IMR-90 (cell line): ENCODE results near the gene RNF130.

Experiments used
- CEBPB ChIP-seq: IDR thresholded peaks from 2 replicates; pipeline ENCODE4 v1.6.1; 2012; ENCODE audit warnings: low read depth, low read length, improper control_type of control experiment
- CHD1 ChIP-seq: IDR thresholded peaks from 2 replicates; pipeline ENCODE4 v1.6.1; 2012; ENCODE audit warnings: low read depth, low read length, improper control_type of control experiment
- CTCF ChIP-seq: conservative IDR thresholded peaks from 2 replicates; pipeline ENCODE4 v1.5.1; 2012; ENCODE audit warnings: mild to moderate bottlenecking, low read depth, low read length, improper control_type of control experiment
- POLR2A ChIP-seq: IDR thresholded peaks from 2 replicates; pipeline ENCODE4 v1.6.1; 2012; ENCODE audit warnings: mild to moderate bottlenecking, low read depth, low read length
- RAD21 ChIP-seq: IDR thresholded peaks from 2 replicates; pipeline ENCODE4 v1.6.1; 2012; ENCODE audit warnings: low read length, improper control_type of control experiment
- SMC3 ChIP-seq: fragments of 150-350 bp; IDR thresholded peaks from 2 replicates; pipeline ENCODE4 v1.6.1; 2016; ENCODE audit warnings: low read depth, mild to moderate bottlenecking, antibody characterized with exemption, low read length, moderate library complexity

- TF ChIP-seq CHD1 (no peak), CTCF (no peak), POLR2A (no peak), RAD21 (no peak), SMC3 (no peak), CEBPB (no peak)
These were observed 65.4 kb downstream of the RNF130 start for GRCh38 chr5:180006141-180006540.
